Ovary (tissue), 9 donors: ENCODE data around the gene ACAP3. TPM values are rescaled to one million over a fixed set of nuclear protein-coding genes. Genes with fewer than 3 reads are reported as not detected.

Source experiments
- DNase-seq, 5 donors: peaks; one replicate each; pipeline ENCODE4 v3.0.0-alpha.2; 2019 to 2020
- H3K27ac ChIP-seq, 2 donors: fragments of 200-600 bp; one replicate each; pipeline versions ENCODE4 v1.5.1 to v1.8.0; 2019 to 2022
- H3K27me3 ChIP-seq: fragments of 200-600 bp; one replicate; pipeline ENCODE4 v1.8.0; 2022
- H3K36me3 ChIP-seq: fragments of 200-600 bp; sonication (generic); one replicate; pipeline ENCODE4 v1.5.1; 2019
- H3K4me1 ChIP-seq: one replicate; pipeline ENCODE4 v1.8.1; 2013; ENCODE audit warnings: mild to moderate bottlenecking, moderate library complexity; ENCODE audit not compliant: insufficient read depth
- H3K4me3 ChIP-seq: fragments of 200-600 bp; sonication (generic); one replicate; pipeline ENCODE4 v1.5.1; 2017
- H3K9me3 ChIP-seq, 2 donors: fragments of 200-600 bp in 1 of 2; sonication (generic) in 1 of 2; one replicate each; pipeline versions ENCODE4 v1.5.1 to v1.8.1; 2013 to 2019; ENCODE audit warnings: mild to moderate bottlenecking in 1 of 2, moderate library complexity in 1 of 2
- CTCF ChIP-seq, 3 donors: fragments of 450-650 bp in 2 of 3; fragments of 200-600 bp in 1 of 3; IDR thresholded peaks; one replicate each; pipeline versions ENCODE4 v1.5.1 to v1.8.0; 2016 to 2022; ENCODE audit warnings: antibody characterized with exemption in 3 of 3, mild to moderate bottlenecking in 1 of 3
- EP300 ChIP-seq: sonication (generic); formaldehyde crosslinking; IDR thresholded peaks from one replicate; pipeline ENCODE4 v1.6.1; 2017; ENCODE audit warnings: antibody characterized with exemption
- POLR2A ChIP-seq: fragments of 450-650 bp; IDR thresholded peaks from one replicate; pipeline ENCODE4 v1.6.1; 2017; ENCODE audit warnings: antibody characterized with exemption, mild to moderate bottlenecking, moderate library complexity
- WGBS, 3 donors: extraction: QIAGEN DNeasy Blood & Tissue Kit in 1 of 3; methylation state at CpG; one replicate each; pipeline versions ENCODE4 v1.1.5 to v1.1.7; 2013 to 2017; 5-methylcytosine and 5-hydroxymethylcytosine counted together
- intact Hi-C, 4 donors: fragments of 100-400 bp; cut with DNase I; formaldehyde crosslinking; loops; one replicate each; pipeline versions ENCODE4 v1.11.0 to v1.15.1; 2022 to 2023
- polyA plus RNA-seq, 2 donors: library from polyadenylated mRNA; stranded (reverse); fragments of 200-250 nt in 1 of 2; fragments of 350-450 nt in 1 of 2; fragmentation: Illumina TruSeq in 1 of 2; extraction: RNeasy Lipid Tissue Mini Kit (QIAGEN cat#74804) in 1 of 2; gene quantifications; one replicate each; pipeline ENCODE4 v1.2.3, GENCODE V29; 2013 to 2014
- total RNA-seq, 7 donors: library from RNA; depleted of rRNA in 2 of 7; stranded (reverse); fragments of >200 nt in 2 of 7; fragmentation: NEBNext Ultra II Directional in 3 of 7; extraction: Animal tissue kit (Norgen Biotek cat#: 25700) in 3 of 7; gene quantifications; one replicate each; pipeline versions ENCODE4 v1.1.0 to v1.2.4, GENCODE V29; 2016 to 2023
- donor health status: DM: no; HTN: no; CAD: no; lungs with moderate emphysema.
- donor health status: DM: no; HTN: no; CAD: no.
- donor health status: Bipolar disorder and iron deficiency.
- donor health status: DM: yes; HTN: yes; CAD: no.
- donor health status: DM: no; HTN: no; CAD: no.
- donor health status: DM: yes; HTN: yes; CAD: no.

ACAP3 gene
- total and polyA plus RNA-seq, 9 donors: 3.5 to 62.4 (median 45.1) TPM

- Histone ChIP-seq H3K27ac (no peak overlapping the region), H3K27me3 (no peaks in the 10 kb centered on the region), H3K9me3 (no peaks in the 10 kb centered on the region), H3K4me1 (no peaks in the 10 kb centered on the region), H3K4me3 (no peak overlapping the region), H3K36me3 (no peaks in the 10 kb centered on the region)
- WGBS, 3 donors: 67 to 81% (median 80%) methylated on average over 48 to 57 of the region's 57 CpGs
- intact Hi-C loops: no loop called here
- TF ChIP-seq CTCF (IDR thresholded peaks at IDR 0.05): no peak
- no peak for TF ChIP-seq EP300
- no peak for TF ChIP-seq POLR2A
- DNase-seq: no peak
Measured at GRCh38 chr1:1332031-1332755, 24.5 kb upstream of the ACAP3 start.

GRCh38 chr1:1331068-1331965 is 23.6 kb upstream of the ACAP3 start, which contains the start of gene TAS1R3:
Gene TAS1R3, plus strand, starts transcription at chr1:1331280. Its CDS starts 66 bp downstream, at chr1:1331346.
- H3K36me3 ChIP-seq: no peaks in the 10 kb centered on the region
- intact Hi-C loops: no loop called here
- no peak within 1 kb of the TSS for H3K4me3 ChIP-seq
- WGBS, 3 donors: 61 to 74% (median 65%) methylated on average over 37 to 41 of the region's 41 CpGs
- H3K27me3 ChIP-seq: no peaks in the 10 kb centered on the region
- DNase-seq: no peak
- TF ChIP-seq CTCF (IDR thresholded peaks at IDR 0.05): no peak
- no peak for TF ChIP-seq EP300
- TF ChIP-seq POLR2A: no peak
- no peaks in the 10 kb centered on the region for H3K9me3 ChIP-seq
- no peaks in the 10 kb centered on the region for H3K4me1 ChIP-seq
- H3K27ac ChIP-seq: no peak within 1 kb of the TSS

GRCh38 chr1:1330366-1331067 is 22.8 kb upstream of the ACAP3 start:
- peaks cover 4% of the 10 kb centered on the region for H3K4me1 ChIP-seq
- H3K27me3 ChIP-seq: no peaks in the 10 kb centered on the region
- DNase-seq: no peak
- intact Hi-C loops: no loop called here
- no peaks in the 10 kb centered on the region for H3K9me3 ChIP-seq
- H3K4me3 ChIP-seq: no peak overlapping the region
- 30 to 34% (median 31%) methylated on average over 14 to 15 of the region's 15 CpGs for WGBS, 3 donors
- H3K36me3 ChIP-seq: no peaks in the 10 kb centered on the region
- H3K27ac ChIP-seq: no peak overlapping the region
- no peak for TF ChIP-seq CTCF (IDR thresholded peaks at IDR 0.05)
- TF ChIP-seq EP300: no peak
- no peak for TF ChIP-seq POLR2A
